ENCODE measurements around the gene HM13.
"Not testable (repeated sequence)": the region's sequence is repeated elsewhere in the genome, so short reads cannot be mapped to it uniquely, and the experiment has no call there.

HM13 gene

GRCh38 chr20:31604567-31605030 lies 90.4 kb downstream of the HM13 start:
- Histone ChIP-seq H3K9me3 (ENCODE audit: control insufficient read depth in 2 of 2, low read length in 2 of 2) (no peaks in the 10 kb centered on the region), H3K27ac (ENCODE audit: low read length) (peak overlapping the region; percentile 93), H3K36me3 (ENCODE audit: control insufficient read depth in 2 of 2, insufficient read depth in 2 of 2, low read length in 2 of 2) (no peaks in the 10 kb centered on the region), H3K4me3 (ENCODE audit: low read length in 2 of 2) (peak overlapping the region; percentile 87 to 92), H3K27me3 (ENCODE audit: control insufficient read depth in 1 of 2, insufficient read depth in 2 of 2, low read length in 2 of 2) (no peaks in the 10 kb centered on the region), H3K4me1 (ENCODE audit: control insufficient read depth, insufficient read depth, low read length) (peaks cover 47% of the 10 kb centered on the region), H3K9ac (ENCODE audit: low read length in 2 of 2) (peak overlapping the region; percentile 86 to 91)

GRCh38 chr20:31605031-31605901 lies 91.0 kb downstream of the HM13 start, which contains the start of gene ID1:
ID1 (plus strand) TSS chr20:31605289; CDS start chr20:31605388, 99 bp downstream.
- Histone ChIP-seq H3K27me3 (ENCODE audit: control insufficient read depth in 1 of 2, insufficient read depth in 2 of 2, low read length in 2 of 2) (no peaks in the 10 kb centered on the region), H3K4me3 (ENCODE audit: low read length in 2 of 2) (peak within 1 kb of the TSS; percentile 87 to 92), H3K9me3 (ENCODE audit: control insufficient read depth in 2 of 2, low read length in 2 of 2) (no peaks in the 10 kb centered on the region), H3K4me1 (ENCODE audit: control insufficient read depth, insufficient read depth, low read length) (peaks cover 47% of the 10 kb centered on the region), H3K9ac (ENCODE audit: low read length in 2 of 2) (peak within 1 kb of the TSS; percentile 86 to 91), H3K36me3 (ENCODE audit: control insufficient read depth in 2 of 2, insufficient read depth in 2 of 2, low read length in 2 of 2) (no peaks in the 10 kb centered on the region), H3K27ac (ENCODE audit: low read length) (peak within 1 kb of the TSS; percentile 93)

GRCh38 chr20:31605902-31606803 lies 91.9 kb downstream of the HM13 start:
- Histone ChIP-seq H3K27ac (ENCODE audit: low read length) (peak overlapping the region; percentile 93), H3K36me3 (ENCODE audit: control insufficient read depth in 2 of 2, insufficient read depth in 2 of 2, low read length in 2 of 2) (no peaks in the 10 kb centered on the region), H3K4me3 (ENCODE audit: low read length in 2 of 2) (peak overlapping the region; percentile 87 to 92), H3K9me3 (ENCODE audit: control insufficient read depth in 2 of 2, low read length in 2 of 2) (no peaks in the 10 kb centered on the region), H3K9ac (ENCODE audit: low read length in 2 of 2) (peak overlapping the region; percentile 86 to 91), H3K27me3 (ENCODE audit: control insufficient read depth in 1 of 2, insufficient read depth in 2 of 2, low read length in 2 of 2) (no peaks in the 10 kb centered on the region), H3K4me1 (ENCODE audit: control insufficient read depth, insufficient read depth, low read length) (peaks cover 47% of the 10 kb centered on the region)

GRCh38 chr20:31606804-31607639 lies 92.8 kb downstream of the HM13 start:
- H3K9me3 ChIP-seq (ENCODE audit: control insufficient read depth in 2 of 2, low read length in 2 of 2), result no peaks in the 10 kb centered on the region
- H3K9ac ChIP-seq (ENCODE audit: low read length in 2 of 2), result peak overlapping the region; percentile 86 to 91
- H3K36me3 ChIP-seq (ENCODE audit: control insufficient read depth in 2 of 2, insufficient read depth in 2 of 2, low read length in 2 of 2), result no peaks in the 10 kb centered on the region
- H3K4me1 ChIP-seq (ENCODE audit: control insufficient read depth, insufficient read depth, low read length), result peaks cover 47% of the 10 kb centered on the region
- peak overlapping the region; percentile 93 for H3K27ac ChIP-seq (ENCODE audit: low read length)
- peak overlapping the region; percentile 87 to 92 for H3K4me3 ChIP-seq (ENCODE audit: low read length in 2 of 2)
- no peaks in the 10 kb centered on the region for H3K27me3 ChIP-seq (ENCODE audit: control insufficient read depth in 1 of 2, insufficient read depth in 2 of 2, low read length in 2 of 2)

GRCh38 chr20:31607640-31608250 lies 93.5 kb downstream of the HM13 start:
- H3K9ac ChIP-seq (ENCODE audit: low read length in 2 of 2), result peak overlapping the region in 1 of 2 donors; percentile 91
- H3K27me3 ChIP-seq (ENCODE audit: control insufficient read depth in 1 of 2, insufficient read depth in 2 of 2, low read length in 2 of 2), result no peaks in the 10 kb centered on the region
- no peaks in the 10 kb centered on the region for H3K36me3 ChIP-seq (ENCODE audit: control insufficient read depth in 2 of 2, insufficient read depth in 2 of 2, low read length in 2 of 2)
- H3K27ac ChIP-seq (ENCODE audit: low read length), result peak overlapping the region; percentile 93
- no peaks in the 10 kb centered on the region for H3K9me3 ChIP-seq (ENCODE audit: control insufficient read depth in 2 of 2, low read length in 2 of 2)
- peaks cover 49% of the 10 kb centered on the region for H3K4me1 ChIP-seq (ENCODE audit: control insufficient read depth, insufficient read depth, low read length)
- H3K4me3 ChIP-seq (ENCODE audit: low read length in 2 of 2), result peak overlapping the region in 1 of 2 donors; percentile 92

- Histone ChIP-seq H3K9me3 (ENCODE audit: control insufficient read depth in 2 of 2, low read length in 2 of 2) (no peaks in the 10 kb centered on the region), H3K4me3 (ENCODE audit: low read length in 2 of 2) (peak overlapping the region in 1 of 2 donors; percentile 92), H3K36me3 (ENCODE audit: control insufficient read depth in 2 of 2, insufficient read depth in 2 of 2, low read length in 2 of 2) (no peaks in the 10 kb centered on the region), H3K9ac (ENCODE audit: low read length in 2 of 2) (peak overlapping the region in 1 of 2 donors; percentile 58), H3K27me3 (ENCODE audit: control insufficient read depth in 1 of 2, insufficient read depth in 2 of 2, low read length in 2 of 2) (no peaks in the 10 kb centered on the region), H3K4me1 (ENCODE audit: control insufficient read depth, insufficient read depth, low read length) (peaks cover 52% of the 10 kb centered on the region), H3K27ac (ENCODE audit: low read length) (peak overlapping the region; percentile 93)
Observed at GRCh38 chr20:31608251-31608945, 94.2 kb downstream of the HM13 start.

- not testable (repeated sequence) for H3K9ac ChIP-seq (ENCODE audit: low read length in 2 of 2); H3K9me3 ChIP-seq (ENCODE audit: control insufficient read depth in 2 of 2, low read length in 2 of 2); H3K27me3 ChIP-seq (ENCODE audit: control insufficient read depth in 1 of 2, insufficient read depth in 2 of 2, low read length in 2 of 2); H3K4me3 ChIP-seq (ENCODE audit: low read length in 2 of 2); H3K27ac ChIP-seq (ENCODE audit: low read length); H3K36me3 ChIP-seq (ENCODE audit: control insufficient read depth in 2 of 2, insufficient read depth in 2 of 2, low read length in 2 of 2)
- peaks cover 15% of the 10 kb centered on the region for H3K4me1 ChIP-seq (ENCODE audit: control insufficient read depth, insufficient read depth, low read length)
Observed at GRCh38 chr20:31612271-31612640, 98.0 kb downstream of the HM13 start.

- H3K4me3 ChIP-seq (ENCODE audit: low read length in 2 of 2), result no peak overlapping the region
- no peaks in the 10 kb centered on the region for H3K9me3 ChIP-seq (ENCODE audit: control insufficient read depth in 2 of 2, low read length in 2 of 2)
- no peak overlapping the region for H3K27ac ChIP-seq (ENCODE audit: low read length)
- H3K4me1 ChIP-seq (ENCODE audit: control insufficient read depth, insufficient read depth, low read length), result peaks cover 4% of the 10 kb centered on the region
- no peaks in the 10 kb centered on the region for H3K27me3 ChIP-seq (ENCODE audit: control insufficient read depth in 1 of 2, insufficient read depth in 2 of 2, low read length in 2 of 2)
- H3K36me3 ChIP-seq (ENCODE audit: control insufficient read depth in 2 of 2, insufficient read depth in 2 of 2, low read length in 2 of 2), result no peaks in the 10 kb centered on the region
- no peak overlapping the region for H3K9ac ChIP-seq (ENCODE audit: low read length in 2 of 2)
Observed at GRCh38 chr20:31615416-31615815, 101.2 kb downstream of the HM13 start.

- H3K27me3 ChIP-seq (ENCODE audit: control insufficient read depth in 1 of 2, insufficient read depth in 2 of 2, low read length in 2 of 2), result no peaks in the 10 kb centered on the region
- H3K9ac ChIP-seq (ENCODE audit: low read length in 2 of 2), result no peak overlapping the region
- H3K4me3 ChIP-seq (ENCODE audit: low read length in 2 of 2), result no peak overlapping the region
- no peaks in the 10 kb centered on the region for H3K36me3 ChIP-seq (ENCODE audit: control insufficient read depth in 2 of 2, insufficient read depth in 2 of 2, low read length in 2 of 2)
- peaks cover 4% of the 10 kb centered on the region for H3K4me1 ChIP-seq (ENCODE audit: control insufficient read depth, insufficient read depth, low read length)
- H3K9me3 ChIP-seq (ENCODE audit: control insufficient read depth in 2 of 2, low read length in 2 of 2), result no peaks in the 10 kb centered on the region
- no peak overlapping the region for H3K27ac ChIP-seq (ENCODE audit: low read length)
Observed at GRCh38 chr20:31617432-31618104, 103.3 kb downstream of the HM13 start.

All from stomach smooth muscle (tissue), 2 donors.